Measurements from ENCODE around the gene FBN2.

FBN2 gene

DNA sequence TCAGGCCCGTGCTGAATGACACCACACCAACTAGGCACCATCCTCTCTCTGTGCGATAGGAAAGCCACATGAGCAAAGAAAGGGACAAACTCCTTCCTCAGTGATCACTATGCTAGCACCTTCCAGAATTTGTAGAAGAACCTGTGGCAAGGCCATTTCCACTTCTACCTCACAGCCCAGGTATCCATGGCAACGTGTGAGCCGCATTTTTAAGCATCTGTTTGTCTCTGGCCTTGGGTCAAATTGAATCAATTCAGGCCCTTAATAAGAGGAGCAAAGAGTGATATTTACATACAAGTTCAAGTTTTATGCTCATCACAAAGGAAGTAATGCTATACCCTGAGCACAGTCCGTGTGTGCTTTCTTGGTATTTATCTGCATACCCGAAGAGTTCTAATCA, 275.1 kb downstream of the FBN2 start:
- Mint-ChIP-seq H3K36me3 (ENCODE audit: low read depth) (peaks cover 74% of the 10 kb centered on the region), H3K27ac (peak overlapping the region; percentile 48), H3K9me3 (no peaks in the 10 kb centered on the region), H3K27me3 (ENCODE audit: low read depth, poor library complexity) (no peaks in the 10 kb centered on the region), H3K4me3 (no peak overlapping the region), H3K4me1 (peaks cover 5% of the 10 kb centered on the region)
- TF ChIP-seq, protein P1, sequence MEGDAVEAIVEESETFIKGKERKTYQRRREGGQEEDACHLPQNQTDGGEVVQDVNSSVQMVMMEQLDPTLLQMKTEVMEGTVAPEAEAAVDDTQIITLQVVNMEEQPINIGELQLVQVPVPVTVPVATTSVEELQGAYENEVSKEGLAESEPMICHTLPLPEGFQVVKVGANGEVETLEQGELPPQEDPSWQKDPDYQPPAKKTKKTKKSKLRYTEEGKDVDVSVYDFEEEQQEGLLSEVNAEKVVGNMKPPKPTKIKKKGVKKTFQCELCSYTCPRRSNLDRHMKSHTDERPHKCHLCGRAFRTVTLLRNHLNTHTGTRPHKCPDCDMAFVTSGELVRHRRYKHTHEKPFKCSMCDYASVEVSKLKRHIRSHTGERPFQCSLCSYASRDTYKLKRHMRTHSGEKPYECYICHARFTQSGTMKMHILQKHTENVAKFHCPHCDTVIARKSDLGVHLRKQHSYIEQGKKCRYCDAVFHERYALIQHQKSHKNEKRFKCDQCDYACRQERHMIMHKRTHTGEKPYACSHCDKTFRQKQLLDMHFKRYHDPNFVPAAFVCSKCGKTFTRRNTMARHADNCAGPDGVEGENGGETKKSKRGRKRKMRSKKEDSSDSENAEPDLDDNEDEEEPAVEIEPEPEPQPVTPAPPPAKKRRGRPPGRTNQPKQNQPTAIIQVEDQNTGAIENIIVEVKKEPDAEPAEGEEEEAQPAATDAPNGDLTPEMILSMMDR (IDR thresholded peaks at IDR 0.05): no peak
- no peak for DNase-seq

DNA sequence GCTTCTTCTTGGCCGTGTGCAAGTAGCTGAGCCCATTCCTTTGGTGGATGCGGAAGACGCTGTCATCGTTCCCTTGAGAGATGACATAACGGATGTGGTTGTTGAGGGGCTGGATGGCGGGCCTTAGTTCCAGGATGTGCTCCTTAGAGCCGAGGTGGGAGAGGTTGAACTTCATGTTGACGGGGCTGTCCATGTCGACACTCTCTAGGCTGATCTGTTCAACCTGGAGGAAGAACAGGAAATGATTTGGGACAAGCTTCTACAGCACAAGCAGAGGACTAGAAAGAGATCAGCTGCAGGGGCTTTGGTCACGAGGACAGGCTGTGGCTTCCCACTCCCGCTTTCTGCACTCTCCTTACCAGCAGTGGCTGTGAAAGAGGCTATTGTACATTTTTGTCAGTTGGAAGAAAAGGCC, 278.4 kb downstream of the FBN2 start:
- Mint-ChIP-seq H3K27me3 (ENCODE audit: low read depth, poor library complexity) (no peaks in the 10 kb centered on the region), H3K4me3 (no peak overlapping the region), H3K36me3 (ENCODE audit: low read depth) (peaks cover 84% of the 10 kb centered on the region), H3K9me3 (no peaks in the 10 kb centered on the region), H3K4me1 (peaks cover 5% of the 10 kb centered on the region), H3K27ac (peak overlapping the region; percentile 90)
- TF ChIP-seq, protein P1 (IDR thresholded peaks at IDR 0.05): no peak
- DNase-seq: no peak

DNA sequence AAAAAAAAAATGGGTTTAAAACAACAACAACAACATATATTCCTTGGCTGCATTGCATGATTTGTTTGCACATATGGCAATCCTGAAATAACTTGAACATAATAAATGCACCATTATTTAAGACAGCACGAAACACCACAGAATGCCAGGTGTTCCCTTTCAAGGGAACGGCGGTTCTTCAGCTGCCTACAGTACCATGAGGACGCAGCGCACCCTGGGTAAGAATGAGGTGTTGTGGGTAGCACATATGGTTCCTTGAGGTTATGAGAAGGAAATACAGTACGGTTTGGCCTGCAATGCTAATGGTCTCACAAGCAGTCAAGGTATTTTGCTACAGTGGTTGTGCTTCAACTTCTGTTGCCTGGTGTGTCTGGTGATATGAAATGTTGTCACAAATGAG, 279.7 kb downstream of the FBN2 start:
- H3K36me3 Mint-ChIP-seq (ENCODE audit: low read depth): peaks cover 80% of the 10 kb centered on the region
- TF ChIP-seq, protein P1 (IDR thresholded peaks at IDR 0.05): no peak
- no peak overlapping the region for H3K4me3 Mint-ChIP-seq
- no peaks in the 10 kb centered on the region for H3K9me3 Mint-ChIP-seq
- DNase-seq: no peak
- peaks cover 5% of the 10 kb centered on the region for H3K4me1 Mint-ChIP-seq
- no peaks in the 10 kb centered on the region for H3K27me3 Mint-ChIP-seq (ENCODE audit: low read depth, poor library complexity)
- H3K27ac Mint-ChIP-seq: no peak overlapping the region

DNA sequence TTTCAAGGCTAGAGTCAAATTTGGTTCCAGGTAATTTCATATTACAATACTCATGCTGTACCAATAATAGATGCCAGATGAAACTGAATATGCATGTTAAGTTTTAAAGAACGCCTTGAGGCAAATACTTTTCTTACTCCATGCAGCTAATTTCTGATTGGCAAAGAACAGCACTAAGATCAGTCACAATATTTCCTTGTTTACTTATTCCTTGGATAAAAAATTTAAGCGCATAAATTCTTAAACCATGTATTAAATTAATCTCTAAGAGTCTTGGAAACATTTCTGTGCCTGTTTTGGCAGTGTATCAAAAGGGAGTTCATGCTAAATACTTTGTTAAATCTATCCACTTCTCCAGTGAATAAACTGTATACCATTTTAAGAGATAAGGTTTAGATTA, 281.0 kb downstream of the FBN2 start:
- Mint-ChIP-seq H3K36me3 (ENCODE audit: low read depth) (peaks cover 67% of the 10 kb centered on the region), H3K27ac (no peak overlapping the region), H3K9me3 (no peaks in the 10 kb centered on the region), H3K27me3 (ENCODE audit: low read depth, poor library complexity) (no peaks in the 10 kb centered on the region), H3K4me3 (no peak overlapping the region), H3K4me1 (peaks cover 5% of the 10 kb centered on the region)
- DNase-seq: no peak
- TF ChIP-seq, protein P1 (IDR thresholded peaks at IDR 0.05): no peak

DNA sequence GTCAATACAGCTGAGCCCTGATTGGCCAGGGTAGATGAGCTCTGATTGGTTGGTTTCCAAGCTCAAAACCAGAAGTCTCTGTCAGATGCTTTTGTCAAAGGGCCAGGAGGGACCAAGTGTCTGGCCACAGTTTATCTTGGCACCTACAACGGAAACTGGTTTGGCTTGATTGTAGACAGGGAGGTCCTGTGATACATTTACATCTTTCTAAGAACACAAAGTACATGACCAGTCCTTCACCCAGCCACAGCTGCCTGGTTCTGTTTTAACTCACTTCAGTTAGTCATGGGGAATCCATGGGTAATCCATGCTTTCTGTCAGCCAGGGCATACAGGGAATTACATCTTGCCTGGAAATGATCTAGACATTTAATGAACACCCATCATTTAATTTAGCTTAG, 283.3 kb downstream of the FBN2 start:
- Mint-ChIP-seq H3K27me3 (ENCODE audit: low read depth, poor library complexity) (no peaks in the 10 kb centered on the region), H3K4me1 (peaks cover 5% of the 10 kb centered on the region), H3K9me3 (peaks cover 10% of the 10 kb centered on the region), H3K27ac (no peak overlapping the region), H3K4me3 (no peak overlapping the region), H3K36me3 (ENCODE audit: low read depth) (peaks cover 51% of the 10 kb centered on the region)
- TF ChIP-seq, protein P1 (IDR thresholded peaks at IDR 0.05): no peak
- DNase-seq: no peak

DNA sequence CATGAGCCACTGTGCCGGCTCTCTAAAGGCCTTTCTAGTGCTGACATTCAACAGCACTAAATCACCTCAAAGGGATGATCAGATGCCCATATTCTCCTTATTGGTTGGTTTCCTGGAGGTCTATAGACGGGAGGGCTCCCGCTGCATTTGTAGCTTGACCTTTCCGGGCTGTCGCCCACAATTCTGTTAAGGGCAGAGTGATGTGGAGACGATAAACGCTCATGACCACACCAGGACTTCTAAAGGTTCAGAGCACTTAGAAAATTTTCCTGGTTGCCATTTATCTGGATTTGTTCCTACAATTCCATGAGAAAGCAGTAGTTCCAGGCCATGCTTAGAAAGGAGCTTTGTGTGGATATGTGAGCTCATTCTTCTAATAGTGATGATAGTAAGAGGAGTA, 284.2 kb downstream of the FBN2 start:
- Mint-ChIP-seq H3K4me3 (no peak overlapping the region), H3K9me3 (peaks cover 11% of the 10 kb centered on the region), H3K36me3 (ENCODE audit: low read depth) (peaks cover 44% of the 10 kb centered on the region), H3K27me3 (ENCODE audit: low read depth, poor library complexity) (no peaks in the 10 kb centered on the region), H3K4me1 (no peaks in the 10 kb centered on the region), H3K27ac (peak overlapping the region; percentile 34)
- TF ChIP-seq, protein P1 (IDR thresholded peaks at IDR 0.05): no peak
- no peak for DNase-seq

Measured in nephron progenitor cell (in vitro differentiated cells).